Mesothelial cell of epicardium (in vitro differentiated cells): ENCODE data around the gene ITCH. TPM values are rescaled to one million over a fixed set of nuclear protein-coding genes. Genes with fewer than 3 reads are reported as not detected.
"Not testable (repeated sequence)": the region's sequence is repeated elsewhere in the genome, so short reads cannot be mapped to it uniquely, and the experiment has no call there.

ENCODE experiments used
- DNase-seq, 2 experiments: peaks; one replicate each; pipeline ENCODE4 v3.0.0; 2021; ENCODE audit warnings: low spot score in 2 of 2; ENCODE audit not compliant: unreplicated experiment in 2 of 2
- H3K27ac Mint-ChIP-seq: 2 replicates; pipeline ENCODE4 v1.8.0; 2021; ENCODE audit warnings: mixed read lengths
- H3K27me3 Mint-ChIP-seq: 2 replicates; pipeline ENCODE4 v1.8.0; 2021; ENCODE audit warnings: low read depth, mixed read lengths
- H3K36me3 Mint-ChIP-seq: 2 replicates; pipeline ENCODE4 v1.8.0; 2021; ENCODE audit warnings: mixed read lengths
- H3K4me1 Mint-ChIP-seq: 2 replicates; pipeline ENCODE4 v1.8.0; 2021; ENCODE audit warnings: mixed read lengths
- H3K4me3 Mint-ChIP-seq: 2 replicates; pipeline ENCODE4 v1.8.0; 2021; ENCODE audit warnings: mild to moderate bottlenecking, moderate library complexity, mixed read lengths
- H3K9me3 Mint-ChIP-seq: 2 replicates; pipeline ENCODE4 v1.8.0; 2021; ENCODE audit warnings: mixed read lengths
- total RNA-seq: library from RNA; stranded (reverse); gene quantifications from 3 replicates; pipeline ENCODE4 v1.2.1, GENCODE V29; 2021
- TF ChIP-seq, protein P1 (sequence below): fragments of 200-600 bp; sonication (generic); IDR thresholded peaks from one replicate; pipeline ENCODE4 v1.5.0; 2021; ENCODE audit warnings: antibody characterized with exemption; ENCODE audit not compliant: unreplicated experiment

Gene ITCH
- total RNA-seq, 1 donor from 2014 or later = 60.2 TPM

DNA sequence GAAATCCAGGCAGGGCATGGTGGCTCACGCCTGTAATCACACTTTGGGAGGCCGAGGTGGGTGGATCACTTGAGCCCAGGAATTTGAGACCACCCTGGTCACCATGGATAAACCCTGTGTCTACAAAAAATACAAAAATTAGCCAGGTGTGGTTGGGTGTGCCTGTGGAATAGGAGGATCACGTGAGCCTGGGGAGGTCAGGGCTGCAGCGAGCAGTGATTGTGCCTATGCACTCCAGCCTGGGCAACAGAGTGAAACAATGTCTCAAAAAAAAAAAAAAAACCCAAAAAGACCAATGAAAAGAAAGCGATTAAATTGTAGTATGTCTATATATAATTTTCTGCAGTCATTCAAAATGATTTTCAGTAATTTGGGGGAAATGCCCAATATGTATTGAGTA lies 70.3 kb downstream of the ITCH start:
- peaks cover 8% of the 10 kb centered on the region for H3K36me3 Mint-ChIP-seq

DNA sequence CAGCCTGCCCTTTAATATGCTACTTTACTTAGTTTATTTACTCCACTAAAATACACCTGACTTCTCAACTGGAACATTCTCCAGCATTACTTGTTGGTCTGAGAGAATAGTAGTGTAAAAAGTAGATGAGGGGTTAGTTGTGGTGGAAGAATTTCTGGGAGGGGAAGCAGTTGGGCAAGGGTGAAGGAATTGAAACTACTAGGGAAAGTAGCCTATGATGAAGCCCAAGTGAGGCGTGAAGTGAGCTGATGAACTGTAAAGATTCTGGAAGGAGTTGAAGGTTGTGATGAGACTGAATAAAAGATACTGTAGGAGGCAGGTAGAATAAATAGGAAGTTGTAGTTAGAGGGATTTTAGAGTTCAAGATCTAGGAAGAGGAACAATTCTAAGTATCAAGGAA lies 72.5 kb downstream of the ITCH start:
- no peak for DNase-seq
- no peaks in the 10 kb centered on the region for H3K27me3 Mint-ChIP-seq
- H3K36me3 Mint-ChIP-seq = peaks cover 17% of the 10 kb centered on the region
- no peaks in the 10 kb centered on the region for H3K4me1 Mint-ChIP-seq
- TF ChIP-seq, protein P1, sequence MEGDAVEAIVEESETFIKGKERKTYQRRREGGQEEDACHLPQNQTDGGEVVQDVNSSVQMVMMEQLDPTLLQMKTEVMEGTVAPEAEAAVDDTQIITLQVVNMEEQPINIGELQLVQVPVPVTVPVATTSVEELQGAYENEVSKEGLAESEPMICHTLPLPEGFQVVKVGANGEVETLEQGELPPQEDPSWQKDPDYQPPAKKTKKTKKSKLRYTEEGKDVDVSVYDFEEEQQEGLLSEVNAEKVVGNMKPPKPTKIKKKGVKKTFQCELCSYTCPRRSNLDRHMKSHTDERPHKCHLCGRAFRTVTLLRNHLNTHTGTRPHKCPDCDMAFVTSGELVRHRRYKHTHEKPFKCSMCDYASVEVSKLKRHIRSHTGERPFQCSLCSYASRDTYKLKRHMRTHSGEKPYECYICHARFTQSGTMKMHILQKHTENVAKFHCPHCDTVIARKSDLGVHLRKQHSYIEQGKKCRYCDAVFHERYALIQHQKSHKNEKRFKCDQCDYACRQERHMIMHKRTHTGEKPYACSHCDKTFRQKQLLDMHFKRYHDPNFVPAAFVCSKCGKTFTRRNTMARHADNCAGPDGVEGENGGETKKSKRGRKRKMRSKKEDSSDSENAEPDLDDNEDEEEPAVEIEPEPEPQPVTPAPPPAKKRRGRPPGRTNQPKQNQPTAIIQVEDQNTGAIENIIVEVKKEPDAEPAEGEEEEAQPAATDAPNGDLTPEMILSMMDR = no peak
- no peak overlapping the region for H3K27ac Mint-ChIP-seq
- H3K9me3 Mint-ChIP-seq = no peaks in the 10 kb centered on the region
- no peak overlapping the region for H3K4me3 Mint-ChIP-seq

More for the DNA sequence above, 70.3 kb downstream of the ITCH start:
- Mint-ChIP-seq H3K4me3 (no peak overlapping the region), H3K27ac (no peak overlapping the region), H3K27me3 (no peaks in the 10 kb centered on the region), H3K9me3 (no peaks in the 10 kb centered on the region), H3K4me1 (no peaks in the 10 kb centered on the region)
- no peak for DNase-seq
- TF ChIP-seq, protein P1 = no peak

DNA sequence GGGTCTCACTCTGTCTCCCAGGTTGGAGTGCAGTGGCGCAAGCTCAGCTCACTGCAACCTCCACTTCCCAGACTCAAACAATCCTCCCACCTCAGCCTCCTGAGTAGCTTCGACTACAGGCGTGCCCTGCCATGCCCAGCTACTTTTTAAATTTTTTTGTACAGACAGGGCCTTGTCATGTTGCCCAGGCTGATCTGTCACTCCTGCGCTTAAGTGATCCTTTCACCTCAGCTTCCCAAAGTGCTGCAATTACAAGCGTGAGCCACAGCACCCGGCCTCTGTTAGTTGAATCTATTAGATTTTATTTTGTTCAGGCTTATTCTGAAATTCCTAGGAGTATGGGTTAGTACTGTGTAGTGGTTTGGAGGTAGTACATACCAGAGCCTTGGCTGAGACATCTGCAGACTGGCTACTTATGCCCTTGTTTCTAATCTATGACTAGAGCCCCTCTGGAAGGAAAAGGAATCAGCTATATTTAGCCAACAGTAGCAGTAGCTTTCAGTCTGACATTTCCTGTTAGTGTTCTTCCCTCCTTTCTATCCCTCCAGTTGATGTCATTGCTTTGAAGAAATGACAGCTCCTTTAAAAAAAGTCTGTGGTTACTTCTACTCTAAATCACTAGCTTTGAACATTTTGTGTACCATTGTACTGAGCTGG lies 74.4 kb downstream of the ITCH start:
- Mint-ChIP-seq H3K27ac (peak overlapping the region; percentile 77), H3K4me1 (no peaks in the 10 kb centered on the region), H3K4me3 (no peak overlapping the region), H3K36me3 (peaks cover 22% of the 10 kb centered on the region), H3K9me3 (no peaks in the 10 kb centered on the region), H3K27me3 (no peaks in the 10 kb centered on the region)
- no peak for DNase-seq
- TF ChIP-seq, protein P1 = no peak

- TF ChIP-seq, protein P1 = no peak
- H3K36me3 Mint-ChIP-seq = peaks cover 25% of the 10 kb centered on the region
- H3K4me3 Mint-ChIP-seq = no peak overlapping the region
- no peak overlapping the region for H3K27ac Mint-ChIP-seq
- DNase-seq = no peak
- H3K9me3 Mint-ChIP-seq = no peaks in the 10 kb centered on the region
- no peaks in the 10 kb centered on the region for H3K27me3 Mint-ChIP-seq
- no peaks in the 10 kb centered on the region for H3K4me1 Mint-ChIP-seq
Measured at GRCh38 chr20:34439168-34439567, 76.1 kb downstream of the ITCH start.

GRCh38 chr20:34441423-34441822 lies 78.3 kb downstream of the ITCH start:
- not testable (repeated sequence) for DNase-seq, H3K4me1 Mint-ChIP-seq, H3K27ac Mint-ChIP-seq, H3K27me3 Mint-ChIP-seq, H3K4me3 Mint-ChIP-seq, H3K9me3 Mint-ChIP-seq
- H3K36me3 Mint-ChIP-seq = peaks cover 42% of the 10 kb centered on the region

GRCh38 chr20:34443546-34443945 lies 80.5 kb downstream of the ITCH start:
- no peaks in the 10 kb centered on the region for H3K27me3 Mint-ChIP-seq
- H3K36me3 Mint-ChIP-seq = peaks cover 51% of the 10 kb centered on the region
- peaks cover 14% of the 10 kb centered on the region for H3K4me1 Mint-ChIP-seq
- H3K4me3 Mint-ChIP-seq = no peak overlapping the region
- H3K9me3 Mint-ChIP-seq = no peaks in the 10 kb centered on the region
- TF ChIP-seq, protein P1 = no peak
- no peak overlapping the region for H3K27ac Mint-ChIP-seq
- no peak for DNase-seq
